ENCODE results near the gene COL24A1.

Gene COL24A1

GRCh38 chr1:86062453-86062852 is 94.1 kb downstream of the COL24A1 start:
- no peaks in the 10 kb centered on the region for H3K79me2 ChIP-seq (ENCODE audit: insufficient read depth, low read depth)
- no peaks in the 10 kb centered on the region for H3K27me3 ChIP-seq (ENCODE audit: insufficient read depth, low read depth)
- TF ChIP-seq, protein P1, sequence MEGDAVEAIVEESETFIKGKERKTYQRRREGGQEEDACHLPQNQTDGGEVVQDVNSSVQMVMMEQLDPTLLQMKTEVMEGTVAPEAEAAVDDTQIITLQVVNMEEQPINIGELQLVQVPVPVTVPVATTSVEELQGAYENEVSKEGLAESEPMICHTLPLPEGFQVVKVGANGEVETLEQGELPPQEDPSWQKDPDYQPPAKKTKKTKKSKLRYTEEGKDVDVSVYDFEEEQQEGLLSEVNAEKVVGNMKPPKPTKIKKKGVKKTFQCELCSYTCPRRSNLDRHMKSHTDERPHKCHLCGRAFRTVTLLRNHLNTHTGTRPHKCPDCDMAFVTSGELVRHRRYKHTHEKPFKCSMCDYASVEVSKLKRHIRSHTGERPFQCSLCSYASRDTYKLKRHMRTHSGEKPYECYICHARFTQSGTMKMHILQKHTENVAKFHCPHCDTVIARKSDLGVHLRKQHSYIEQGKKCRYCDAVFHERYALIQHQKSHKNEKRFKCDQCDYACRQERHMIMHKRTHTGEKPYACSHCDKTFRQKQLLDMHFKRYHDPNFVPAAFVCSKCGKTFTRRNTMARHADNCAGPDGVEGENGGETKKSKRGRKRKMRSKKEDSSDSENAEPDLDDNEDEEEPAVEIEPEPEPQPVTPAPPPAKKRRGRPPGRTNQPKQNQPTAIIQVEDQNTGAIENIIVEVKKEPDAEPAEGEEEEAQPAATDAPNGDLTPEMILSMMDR (conservative IDR thresholded peaks at IDR 0.05; ENCODE audit: low read depth, low read length), result no peak
- H3K9ac ChIP-seq, result no peak overlapping the region
- H3K36me3 ChIP-seq (ENCODE audit: insufficient read depth), result no peaks in the 10 kb centered on the region
- peaks cover 9% of the 10 kb centered on the region for H3K4me1 ChIP-seq (ENCODE audit: low read depth, poor library complexity, severe bottlenecking)
- no peak overlapping the region for H3K27ac ChIP-seq
- no peak overlapping the region for H3K4me3 ChIP-seq (IDR thresholded peaks at IDR 0.05; ENCODE audit: insufficient read depth, low read depth, low read length)
- H3K4me2 ChIP-seq, result no peak overlapping the region
- H2AFZ ChIP-seq (ENCODE audit: low read depth), result no peak overlapping the region
- H4K20me1 ChIP-seq (ENCODE audit: insufficient read depth), result no peaks in the 10 kb centered on the region

DNA sequence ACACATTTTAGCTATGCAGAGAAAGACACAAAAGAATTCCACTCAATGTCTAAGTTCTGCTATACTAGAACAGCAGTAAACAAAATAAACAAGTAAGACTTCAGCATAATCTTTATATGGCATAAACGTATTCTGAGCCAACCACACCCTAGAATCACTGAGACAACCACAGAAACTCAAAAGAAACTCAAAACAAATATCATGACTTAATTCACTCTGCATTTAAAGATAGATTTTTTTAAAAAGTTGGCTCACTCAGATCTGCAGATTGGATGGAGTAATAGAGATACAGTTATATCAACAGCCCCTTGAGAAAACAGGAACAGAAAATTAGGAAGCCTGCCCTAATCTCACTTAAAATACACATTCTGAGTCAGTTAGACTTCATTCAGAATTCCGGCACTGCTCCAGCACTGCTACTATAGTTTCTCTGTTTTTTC is 95.0 kb downstream of the COL24A1 start:
- Histone ChIP-seq H3K36me3 (ENCODE audit: insufficient read depth) (no peaks in the 10 kb centered on the region), H3K79me2 (ENCODE audit: insufficient read depth, low read depth) (no peaks in the 10 kb centered on the region), H3K27ac (no peak overlapping the region), H3K4me1 (ENCODE audit: low read depth, poor library complexity, severe bottlenecking) (peaks cover 12% of the 10 kb centered on the region), H4K20me1 (ENCODE audit: insufficient read depth) (no peaks in the 10 kb centered on the region), H3K9ac (no peak overlapping the region), H3K4me3 (IDR thresholded peaks at IDR 0.05; ENCODE audit: insufficient read depth, low read depth, low read length) (no peak overlapping the region), H2AFZ (ENCODE audit: low read depth) (no peak overlapping the region), H3K27me3 (ENCODE audit: insufficient read depth, low read depth) (no peaks in the 10 kb centered on the region), H3K4me2 (no peak overlapping the region)
- TF ChIP-seq, protein P1 (conservative IDR thresholded peaks at IDR 0.05; ENCODE audit: low read depth, low read length), result no peak

- Histone ChIP-seq H4K20me1 (ENCODE audit: insufficient read depth) (no peaks in the 10 kb centered on the region), H3K27ac (peak overlapping the region; percentile 65), H3K36me3 (ENCODE audit: insufficient read depth) (no peaks in the 10 kb centered on the region), H3K79me2 (ENCODE audit: insufficient read depth, low read depth) (no peaks in the 10 kb centered on the region), H3K27me3 (ENCODE audit: insufficient read depth, low read depth) (no peaks in the 10 kb centered on the region), H3K4me2 (peak overlapping the region; percentile 63; the same call in 1 of the 2 replicates), H3K9ac (no peak overlapping the region), H2AFZ (ENCODE audit: low read depth) (no peak overlapping the region), H3K4me3 (IDR thresholded peaks at IDR 0.05; ENCODE audit: insufficient read depth, low read depth, low read length) (no peak overlapping the region), H3K4me1 (ENCODE audit: low read depth, poor library complexity, severe bottlenecking) (peaks cover 62% of the 10 kb centered on the region)
- TF ChIP-seq, protein P1 (conservative IDR thresholded peaks at IDR 0.05; ENCODE audit: low read depth, low read length), result no peak
These were observed 102.2 kb downstream of the COL24A1 start for GRCh38 chr1:86054396-86054795.

DNA sequence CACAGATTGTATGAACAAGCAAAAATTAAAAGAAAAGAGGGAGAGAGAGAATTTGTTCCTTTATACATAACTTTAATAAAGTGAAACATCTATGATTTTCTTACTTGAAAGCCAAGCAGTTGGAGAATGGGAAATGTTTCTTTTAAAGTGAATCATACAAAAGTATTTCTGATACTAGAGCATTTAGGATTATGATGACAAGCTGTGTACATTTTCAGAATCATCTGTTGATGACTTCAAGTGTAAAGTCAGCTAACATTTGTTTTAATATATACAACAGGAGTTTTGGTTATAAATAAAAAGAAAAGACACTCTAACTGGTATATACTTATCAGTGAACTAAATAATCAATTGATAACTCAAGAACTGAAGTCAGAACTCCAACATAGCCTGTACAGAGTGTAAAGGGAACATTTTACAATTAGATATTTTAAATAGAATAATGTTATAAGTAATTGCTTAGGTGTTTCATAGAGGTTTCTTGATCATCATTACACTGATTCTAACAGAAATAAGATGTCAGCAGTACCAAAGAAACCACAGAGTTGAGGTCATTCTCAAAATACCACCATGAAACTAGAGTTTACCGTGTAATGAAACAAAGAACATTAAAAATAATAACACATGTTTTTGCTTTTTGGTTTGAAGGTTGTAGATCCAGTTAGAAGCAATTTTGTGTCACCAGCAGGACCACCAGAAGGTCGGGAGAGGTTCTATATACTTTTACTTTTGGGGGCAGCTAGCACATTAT is 103.4 kb downstream of the COL24A1 start:
- TF ChIP-seq, protein P1 (conservative IDR thresholded peaks at IDR 0.05; ENCODE audit: low read depth, low read length), result no peak
- Histone ChIP-seq H3K9ac (no peak overlapping the region), H3K27me3 (ENCODE audit: insufficient read depth, low read depth) (no peaks in the 10 kb centered on the region), H3K36me3 (ENCODE audit: insufficient read depth) (no peaks in the 10 kb centered on the region), H3K4me1 (ENCODE audit: low read depth, poor library complexity, severe bottlenecking) (peaks cover 60% of the 10 kb centered on the region), H4K20me1 (ENCODE audit: insufficient read depth) (no peaks in the 10 kb centered on the region), H3K4me2 (peak overlapping the region; percentile 63), H3K79me2 (ENCODE audit: insufficient read depth, low read depth) (no peaks in the 10 kb centered on the region), H3K4me3 (IDR thresholded peaks at IDR 0.05; ENCODE audit: insufficient read depth, low read depth, low read length) (no peak overlapping the region), H3K27ac (peak overlapping the region; percentile 65), H2AFZ (ENCODE audit: low read depth) (0 out of 2 replicates have a peak overlapping the region, but pooled peaks have one; percentile 26)
